ENCODE data around the gene ALOX12.

- TF ChIP-seq CTCF (IDR thresholded peaks at IDR 0.05) (no peak), POLR2A (IDR thresholded peaks at IDR 0.05) (no peak), EP300 (IDR thresholded peaks at IDR 0.05) (no peak)
Observed at GRCh38 chr17:7029096-7029495, 33.2 kb downstream of the ALOX12 start.

Measured in tibial nerve (tissue), 4 donors.